Lung (tissue), 12 donors: ENCODE data around the gene PAPLN. TPM values are rescaled to one million over a fixed set of nuclear protein-coding genes. Genes with fewer than 3 reads are reported as not detected.

Source experiments
- ATAC-seq: fragments of 200-7000 bp; cut with Tn5 transposase; one replicate; pipeline ENCODE4 v1.9.1; 2020; ENCODE audit warnings: moderate number of reproducible peaks; ENCODE audit not compliant: insufficient read depth, low FRiP score
- DNase-seq, 3 donors: peaks; one replicate each; pipeline ENCODE4 v3.0.0-alpha.2; 2013 to 2017
- H3K27ac ChIP-seq, 2 donors: one replicate each; pipeline ENCODE4 v1.5.1; 2013; ENCODE audit warnings: mild to moderate bottlenecking in 2 of 2, moderate library complexity in 2 of 2, control low read depth in 1 of 2, inconsistent platforms in 1 of 2, low read depth in 1 of 2, low read length in 1 of 2
- H3K27me3 ChIP-seq, 3 donors: one replicate each; pipeline ENCODE4 v1.5.1; 2013; ENCODE audit warnings: low read length in 2 of 3; ENCODE audit not compliant: control insufficient read depth in 3 of 3, insufficient read depth in 3 of 3
- H3K36me3 ChIP-seq, 4 donors: one replicate each; pipeline ENCODE4 v1.5.1; 2013; ENCODE audit warnings: low read length in 4 of 4, mild to moderate bottlenecking in 1 of 4, moderate library complexity in 1 of 4; ENCODE audit not compliant: control insufficient read depth in 4 of 4, insufficient read depth in 4 of 4
- H3K4me1 ChIP-seq, 5 donors: one replicate each; pipeline ENCODE4 v1.5.1; 2013; ENCODE audit warnings: low read length in 5 of 5, mild to moderate bottlenecking in 2 of 5, moderate library complexity in 1 of 5; ENCODE audit not compliant: control insufficient read depth in 5 of 5, insufficient read depth in 5 of 5
- H3K4me3 ChIP-seq: one replicate; pipeline ENCODE4 v1.5.1; 2013; ENCODE audit warnings: mild to moderate bottlenecking, control low read depth, moderate library complexity
- H3K9ac ChIP-seq, 2 donors: one replicate each; pipeline ENCODE4 v1.5.1; 2013; ENCODE audit warnings: low read length in 2 of 2, control low read depth in 1 of 2; ENCODE audit not compliant: insufficient read depth in 1 of 2
- H3K9me3 ChIP-seq, 4 donors: one replicate each; pipeline ENCODE4 v1.5.1; 2013; ENCODE audit warnings: low read length in 3 of 4, mild to moderate bottlenecking in 1 of 4, moderate library complexity in 1 of 4; ENCODE audit not compliant: control insufficient read depth in 4 of 4, insufficient read depth in 3 of 4
- WGBS, 2 donors: extraction: QIAGEN DNeasy Blood & Tissue Kit; methylation state at CpG; one replicate each; pipeline ENCODE4 v1.1.7; 2013; 5-methylcytosine and 5-hydroxymethylcytosine counted together
- polyA plus RNA-seq, 2 donors: library from polyadenylated mRNA; stranded (reverse); fragments of 200-250 nt; gene quantifications; one replicate each; pipeline ENCODE4 v1.2.1, GENCODE V29; 2013
- total RNA-seq, 2 donors: library from RNA; depleted of rRNA in 1 of 2; stranded (reverse); fragments of >200 nt in 1 of 2; gene quantifications; one replicate each; pipeline ENCODE4 v1.2.1, GENCODE V29; 2014 to 2021
- TF ChIP-seq, protein P1 (sequence below): IDR thresholded peaks from 2 replicates; pipeline ENCODE4 v1.5.1; 2012; ENCODE audit warnings: mild to moderate bottlenecking; ENCODE audit errors: control extremely low read depth, extremely low read depth
- donor health status: control.
- donor health status: control.
- donor health status: Bipolar disorder and iron deficiency.
- donor health status: healthy.
- donor health status: DM: yes; HTN: yes; CAD: no.

The PAPLN gene
- total and polyA plus RNA-seq, 4 donors = 2.9 to 18.0 (median 8.3) TPM

DNA sequence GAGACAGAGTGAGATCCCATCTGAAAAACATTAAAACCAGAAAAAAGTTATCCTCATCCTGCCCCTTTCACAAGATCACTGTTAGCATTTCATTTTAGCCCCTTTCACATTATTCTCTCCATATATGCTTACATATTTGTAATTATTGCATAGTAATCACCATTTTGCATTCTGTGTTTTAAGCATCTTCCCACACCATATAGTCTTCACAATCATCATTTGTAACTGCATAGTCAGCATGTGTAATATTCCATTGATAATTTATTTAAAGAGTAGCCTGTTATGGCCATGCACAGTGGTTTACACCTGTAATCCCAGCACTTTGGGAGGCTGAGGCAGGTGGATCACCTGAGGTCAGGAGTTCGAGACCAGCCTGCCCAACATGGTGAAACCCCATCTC, 11.8 kb downstream of the PAPLN start:
- TF ChIP-seq, protein P1, sequence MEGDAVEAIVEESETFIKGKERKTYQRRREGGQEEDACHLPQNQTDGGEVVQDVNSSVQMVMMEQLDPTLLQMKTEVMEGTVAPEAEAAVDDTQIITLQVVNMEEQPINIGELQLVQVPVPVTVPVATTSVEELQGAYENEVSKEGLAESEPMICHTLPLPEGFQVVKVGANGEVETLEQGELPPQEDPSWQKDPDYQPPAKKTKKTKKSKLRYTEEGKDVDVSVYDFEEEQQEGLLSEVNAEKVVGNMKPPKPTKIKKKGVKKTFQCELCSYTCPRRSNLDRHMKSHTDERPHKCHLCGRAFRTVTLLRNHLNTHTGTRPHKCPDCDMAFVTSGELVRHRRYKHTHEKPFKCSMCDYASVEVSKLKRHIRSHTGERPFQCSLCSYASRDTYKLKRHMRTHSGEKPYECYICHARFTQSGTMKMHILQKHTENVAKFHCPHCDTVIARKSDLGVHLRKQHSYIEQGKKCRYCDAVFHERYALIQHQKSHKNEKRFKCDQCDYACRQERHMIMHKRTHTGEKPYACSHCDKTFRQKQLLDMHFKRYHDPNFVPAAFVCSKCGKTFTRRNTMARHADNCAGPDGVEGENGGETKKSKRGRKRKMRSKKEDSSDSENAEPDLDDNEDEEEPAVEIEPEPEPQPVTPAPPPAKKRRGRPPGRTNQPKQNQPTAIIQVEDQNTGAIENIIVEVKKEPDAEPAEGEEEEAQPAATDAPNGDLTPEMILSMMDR = no peak
- WGBS, 2 donors = 100% methylated on average over 1 of the region's 1 CpG
- H3K9ac ChIP-seq = no peak overlapping the region
- H3K27ac ChIP-seq = no peak overlapping the region
- H3K4me3 ChIP-seq = no peak overlapping the region
- H3K4me1 ChIP-seq = peaks cover 0 to 5% (median 3%) of the 10 kb centered on the region in 5 donors
- DNase-seq (no peak), ATAC-seq (no peak)
- H3K36me3 ChIP-seq = no peaks in the 10 kb centered on the region
- no peaks in the 10 kb centered on the region for H3K27me3 ChIP-seq
- H3K9me3 ChIP-seq = no peaks in the 10 kb centered on the region

DNA sequence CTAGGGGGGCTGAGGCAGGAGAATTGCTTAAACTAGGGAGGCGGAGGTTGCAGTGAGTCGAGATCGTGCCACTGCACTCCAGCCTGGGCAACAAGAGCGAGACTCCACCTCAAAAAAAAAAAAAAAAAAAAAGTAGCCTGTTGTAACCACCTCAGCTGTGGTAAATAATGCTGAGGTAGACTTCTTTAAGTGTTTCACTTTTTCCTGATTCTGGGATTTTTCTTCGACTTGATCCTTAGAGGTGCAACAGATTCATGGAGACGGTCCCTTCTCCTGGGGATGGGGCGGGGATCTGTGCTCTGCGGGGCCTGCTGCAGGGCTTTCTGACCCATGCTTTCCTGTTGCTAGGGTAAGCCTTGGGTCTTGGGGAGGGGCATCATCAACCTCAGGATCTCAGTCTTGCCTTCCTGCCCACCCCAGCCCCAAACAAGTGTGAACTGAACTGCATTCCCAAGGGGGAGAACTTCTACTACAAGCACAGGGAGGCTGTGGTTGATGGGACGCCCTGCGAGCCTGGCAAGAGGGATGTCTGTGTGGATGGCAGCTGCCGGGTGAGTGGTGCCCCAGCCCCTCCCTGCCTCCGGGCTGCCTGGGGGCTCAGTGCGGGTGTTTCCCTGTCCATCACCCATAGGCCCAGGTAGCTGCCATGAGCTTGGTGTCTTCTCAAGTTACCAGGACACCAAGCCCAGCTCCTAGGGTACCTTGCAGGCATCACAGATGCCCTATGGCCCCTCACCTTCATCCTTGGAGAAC, 12.4 kb downstream of the PAPLN start:
- ATAC-seq = no peak
- Histone ChIP-seq H3K4me3 (no peak overlapping the region), H3K27ac (no peak overlapping the region), H3K9ac (no peak overlapping the region), H3K9me3 (no peaks in the 10 kb centered on the region), H3K27me3 (no peaks in the 10 kb centered on the region), H3K36me3 (no peaks in the 10 kb centered on the region), H3K4me1 (peaks cover 0 to 5% (median 1%) of the 10 kb centered on the region in 5 donors)
- 89 to 94% methylated on average over 13 of the region's 13 CpGs for WGBS, 2 donors
- TF ChIP-seq, protein P1 = no peak
- DNase-seq = no peak

DNA sequence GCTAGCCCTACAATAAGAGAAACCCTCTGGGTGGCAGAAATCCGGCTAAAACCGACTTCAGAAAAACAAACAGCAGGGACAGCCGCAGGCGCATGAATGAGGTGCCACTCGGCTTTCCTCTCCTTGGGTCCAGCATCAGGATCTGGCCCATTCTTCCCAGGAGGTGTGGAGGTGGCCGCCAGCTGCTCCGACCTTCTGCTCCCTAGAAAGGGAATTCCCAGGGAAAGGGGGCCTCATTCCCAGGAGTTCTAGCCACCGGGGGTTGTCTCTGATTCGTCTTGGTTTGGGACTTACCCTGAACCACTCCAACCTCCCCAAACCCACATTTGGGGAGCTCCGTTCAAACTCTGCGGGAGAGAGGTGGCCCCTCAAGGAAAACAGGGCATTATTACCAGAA, 13.0 kb downstream of the PAPLN start:
- WGBS, 2 donors = 91 to 96% methylated on average over 11 of the region's 11 CpGs

More for the DNA sequence above, 13.0 kb downstream of the PAPLN start:
- ATAC-seq (no peak), DNase-seq (no peak)
- no peaks in the 10 kb centered on the region for H3K9me3 ChIP-seq
- H3K4me3 ChIP-seq = no peak overlapping the region
- TF ChIP-seq, protein P1 = no peak
- H3K9ac ChIP-seq = no peak overlapping the region
- H3K36me3 ChIP-seq = no peaks in the 10 kb centered on the region
- no peaks in the 10 kb centered on the region for H3K27me3 ChIP-seq
- H3K27ac ChIP-seq = no peak overlapping the region
- peaks cover 0 to 4% (median 0%) of the 10 kb centered on the region in 5 donors for H3K4me1 ChIP-seq
